Sigmoid colon (tissue), 7 donors: Measurements from ENCODE around the gene PSMC3IP. TPM values are rescaled to one million over a fixed set of nuclear protein-coding genes. Genes with fewer than 3 reads are reported as not detected.
A peak's percentile ranks its signal among the peaks of the same experiment; 100 is the strongest.
"Not testable (repeated sequence)": the region's sequence is repeated elsewhere in the genome, so short reads cannot be mapped to it uniquely, and the experiment has no call there.

Source experiments
- DNase-seq: peaks from one replicate; pipeline ENCODE4 v3.0.0-alpha.2; 2019
- H3K27ac ChIP-seq, 4 donors: fragments of 200-600 bp; sonication (generic); one replicate each; pipeline ENCODE4 v1.5.1; 2016 to 2019; ENCODE audit warnings: mild to moderate bottlenecking in 1 of 4
- H3K27me3 ChIP-seq, 3 donors: fragments of 200-600 bp; sonication (generic); one replicate each; pipeline ENCODE4 v1.5.1; 2019; ENCODE audit warnings: mild to moderate bottlenecking in 1 of 3
- H3K36me3 ChIP-seq, 4 donors: fragments of 200-600 bp; sonication (generic); one replicate each; pipeline ENCODE4 v1.5.1; 2016 to 2019
- H3K4me1 ChIP-seq, 4 donors: fragments of 200-600 bp; sonication (generic); one replicate each; pipeline ENCODE4 v1.5.1; 2017 to 2019
- H3K4me3 ChIP-seq, 4 donors: fragments of 200-600 bp; sonication (generic); one replicate each; pipeline ENCODE4 v1.5.1; 2017 to 2019; ENCODE audit warnings: mild to moderate bottlenecking in 2 of 4, moderate library complexity in 1 of 4
- H3K9me3 ChIP-seq, 4 donors: fragments of 200-600 bp in 3 of 4; sonication (generic) in 3 of 4; one replicate each; pipeline versions ENCODE4 v1.5.1 to v1.6.1; 2013 to 2019
- CTCF ChIP-seq, 4 experiments: fragments of 450-650 bp in 3 of 4; fragments of 200-600 bp in 1 of 4; IDR thresholded peaks; one replicate each; pipeline ENCODE4 v1.5.1; 2016 to 2019; ENCODE audit warnings: antibody characterized with exemption in 4 of 4, mild to moderate bottlenecking in 3 of 4, moderate library complexity in 2 of 4
- EP300 ChIP-seq, 4 donors: sonication (generic); formaldehyde crosslinking; IDR thresholded peaks; one replicate each; pipeline ENCODE4 v1.6.1; 2017; ENCODE audit warnings: antibody characterized with exemption in 4 of 4
- POLR2A ChIP-seq, 2 donors: fragments of 450-650 bp; IDR thresholded peaks; one replicate each; pipeline ENCODE4 v1.6.1; 2016; ENCODE audit warnings: antibody characterized with exemption in 2 of 2, mild to moderate bottlenecking in 2 of 2, moderate library complexity in 2 of 2
- POLR2AphosphoS5 ChIP-seq, 4 donors: sonication (generic); formaldehyde crosslinking; IDR thresholded peaks; one replicate each; pipeline ENCODE4 v1.6.1; 2017; ENCODE audit warnings: antibody characterized with exemption in 4 of 4
- WGBS, 2 donors: extraction: QIAGEN DNeasy Blood & Tissue Kit; methylation state at CpG; one replicate each; pipeline ENCODE4 v1.1.7; 2013; 5-methylcytosine and 5-hydroxymethylcytosine counted together
- intact Hi-C: fragments of 100-400 bp; cut with DNase I; formaldehyde crosslinking; loops from one replicate; pipeline ENCODE4 v1.15.1; 2023
- polyA plus RNA-seq, 3 donors: library from polyadenylated mRNA; stranded (reverse); fragments of 200-250 nt; gene quantifications; one replicate each; pipeline ENCODE4 v1.2.3, GENCODE V29; 2013
- total RNA-seq, 4 donors: library from RNA; depleted of rRNA; stranded (reverse); fragments of >200 nt; gene quantifications; one replicate each; pipeline ENCODE4 v1.1.0, GENCODE V29; 2016
- donor health status: healthy with polysubstance abuse.
- donor health status: Bipolar disorder and iron deficiency.
- donor health status: healthy.

The PSMC3IP gene
- total RNA-seq (10 to 100 TPM in 1 of 4 donors, 1 to 10 TPM in 3; 4.6 to 10.3 (median 5.7) TPM), polyA plus RNA-seq (1 to 10 TPM; 2.3 to 5.8 (median 2.4) TPM)

- Histone ChIP-seq H3K27me3 (no peaks in the 10 kb centered on the region), H3K36me3 (peaks cover 24 to 62% (median 47%) of the 10 kb centered on the region in 4 donors), H3K27ac (peak within 1 kb of the TSS; percentile 88 to 93 (median 90)), H3K4me1 (peaks cover 0 to 22% (median 21%) of the 10 kb centered on the region in 4 donors), H3K4me3 (peak within 1 kb of the TSS; percentile 46 to 68 (median 60)), H3K9me3 (no peaks in the 10 kb centered on the region)
- peak; percentile 75 to 81 for TF ChIP-seq POLR2A (IDR thresholded peaks at IDR 0.05)
- peak in 1 of 4 donors; percentile 11 for TF ChIP-seq EP300 (IDR thresholded peaks at IDR 0.05)
- no peak for TF ChIP-seq CTCF (IDR thresholded peaks at IDR 0.05)
- peak; percentile 78 to 96 (median 95) for TF ChIP-seq POLR2AphosphoS5 (IDR thresholded peaks at IDR 0.05)
- DNase-seq: peak; percentile 98
- intact Hi-C loops: loop anchor here (2.0 to 10.0 kb wide), 3 partner anchors 75 to 247 kb away; partner anchors contain the start of gene BECN1
- 0% methylated on average over 52 of the region's 52 CpGs for WGBS, 2 donors
Observed at GRCh38 chr17:42577532-42578281, at the start of gene PSMC3IP. Gene PSMC3IP (minus strand): TSS chr17:42577729. CDS start chr17:42577686, 43 bp downstream.

- intact Hi-C loops: no loop called here
- WGBS, 2 donors: 56 to 84% methylated on average over 7 of the region's 7 CpGs
- TF ChIP-seq POLR2AphosphoS5 (IDR thresholded peaks at IDR 0.05): no peak
- TF ChIP-seq POLR2A (IDR thresholded peaks at IDR 0.05): no peak
- no peak for TF ChIP-seq EP300 (IDR thresholded peaks at IDR 0.05)
- no peak for TF ChIP-seq CTCF (IDR thresholded peaks at IDR 0.05)
- no peaks in the 10 kb centered on the region for H3K9me3 ChIP-seq
- no peak for DNase-seq
- H3K36me3 ChIP-seq: no peaks in the 10 kb centered on the region
- H3K27me3 ChIP-seq: no peaks in the 10 kb centered on the region
- H3K4me1 ChIP-seq: peaks cover 0 to 1% (median 0%) of the 10 kb centered on the region in 4 donors
- no peak overlapping the region for H3K27ac ChIP-seq
- H3K4me3 ChIP-seq: no peak overlapping the region
Observed at GRCh38 chr17:42623732-42624596, 46.4 kb upstream of the PSMC3IP start.

- TF ChIP-seq POLR2AphosphoS5 (IDR thresholded peaks at IDR 0.05): no peak
- TF ChIP-seq CTCF (IDR thresholded peaks at IDR 0.05): no peak
- TF ChIP-seq POLR2A (IDR thresholded peaks at IDR 0.05): no peak
- TF ChIP-seq EP300 (IDR thresholded peaks at IDR 0.05): no peak
- intact Hi-C loops: no loop called here
- Histone ChIP-seq H3K4me1 (peaks cover 0 to 8% (median 6%) of the 10 kb centered on the region in 4 donors), H3K27me3 (no peaks in the 10 kb centered on the region), H3K4me3 (no peak overlapping the region), H3K36me3 (no peaks in the 10 kb centered on the region), H3K9me3 (no peaks in the 10 kb centered on the region), H3K27ac (no peak overlapping the region)
- no peak for DNase-seq
- WGBS, 2 donors: 86 to 89% methylated on average over 2 of the region's 2 CpGs
Observed at GRCh38 chr17:42623271-42623670, 45.7 kb upstream of the PSMC3IP start.

- WGBS, 2 donors: 91 to 94% methylated on average over 3 of the region's 3 CpGs
- intact Hi-C loops, DNase-seq: not testable (repeated sequence)
Observed at GRCh38 chr17:42621987-42622386, 44.5 kb upstream of the PSMC3IP start.

More at GRCh38 chr17:42621987-42622386, 44.5 kb upstream of the PSMC3IP start:
- H3K9me3 ChIP-seq, H3K36me3 ChIP-seq, H3K27me3 ChIP-seq, H3K4me3 ChIP-seq, H3K27ac ChIP-seq: not testable (repeated sequence)
- H3K4me1 ChIP-seq: peaks cover 0 to 15% (median 13%) of the 10 kb centered on the region in 4 donors
